Breast epithelium (tissue), 4 donors: ENCODE measurements around the gene CCDC144A. TPM values are rescaled to one million over a fixed set of nuclear protein-coding genes. Genes with fewer than 3 reads are reported as not detected.
"Not testable (repeated sequence)": the region's sequence is repeated elsewhere in the genome, so short reads cannot be mapped to it uniquely, and the experiment has no call there.

Experiments used
- DNase-seq, 2 donors: peaks; one replicate each; pipeline ENCODE4 v3.0.0-alpha.2; 2019; ENCODE audit warnings: low spot score in 2 of 2
- H3K27ac ChIP-seq, 2 donors: fragments of 200-600 bp; sonication (generic) in 1 of 2; one replicate each; pipeline ENCODE4 v1.5.1; 2016 to 2019; ENCODE audit warnings: mild to moderate bottlenecking in 1 of 2
- H3K27me3 ChIP-seq, 2 donors: fragments of 200-600 bp; sonication (generic) in 1 of 2; one replicate each; pipeline versions ENCODE4 v1.5.1 to v1.6.0; 2017 to 2019; ENCODE audit warnings: control low read depth in 1 of 2, mild to moderate bottlenecking in 1 of 2
- H3K36me3 ChIP-seq: fragments of 200-600 bp; one replicate; pipeline ENCODE4 v1.5.1; 2019
- H3K4me1 ChIP-seq, 2 donors: fragments of 200-600 bp; sonication (generic); one replicate each; pipeline ENCODE4 v1.5.1; 2016 to 2019; ENCODE audit warnings: control low read depth in 1 of 2
- H3K4me3 ChIP-seq, 3 donors: fragments of 200-600 bp; sonication (generic); 1 replicate in 2 of 3; 2 replicates in 1 of 3; pipeline ENCODE4 v1.5.1; 2016 to 2019; ENCODE audit warnings: mild to moderate bottlenecking in 3 of 3, moderate library complexity in 2 of 3
- H3K9me3 ChIP-seq, 2 donors: fragments of 200-600 bp; sonication (generic) in 1 of 2; one replicate each; pipeline ENCODE4 v1.5.1; 2016 to 2019; ENCODE audit warnings: control low read depth in 1 of 2
- POLR2A ChIP-seq: fragments of 450-650 bp; IDR thresholded peaks from one replicate; pipeline ENCODE4 v1.6.1; 2016; ENCODE audit warnings: antibody characterized with exemption, mild to moderate bottlenecking, moderate library complexity
- POLR2AphosphoS5 ChIP-seq, 3 donors: sonication (generic); formaldehyde crosslinking; IDR thresholded peaks; one replicate each; pipeline ENCODE4 v1.6.1; 2017; ENCODE audit warnings: antibody characterized with exemption in 3 of 3
- intact Hi-C: fragments of 100-400 bp; cut with DNase I; formaldehyde crosslinking; loops from one replicate; pipeline ENCODE4 v1.15.1; 2023; ENCODE audit warnings: low total_unique reads
- total RNA-seq, 3 donors: library from RNA; depleted of rRNA; stranded (reverse); fragments of >200 nt; gene quantifications; one replicate each; pipeline ENCODE4 v1.1.0, GENCODE V29; 2016
- TF ChIP-seq, protein P1 (sequence below), 3 donors: fragments of 450-650 bp; IDR thresholded peaks; one replicate each; pipeline ENCODE4 v1.5.1; 2016 to 2017; ENCODE audit warnings: antibody characterized with exemption in 3 of 3, mild to moderate bottlenecking in 3 of 3, moderate library complexity in 3 of 3

CCDC144A gene
- total RNA-seq, 3 donors from 2014 or later, result 1.8 to 20.6 (median 3.9) TPM

- intact Hi-C loops, result no loop called here
- no peak for DNase-seq
- TF ChIP-seq POLR2AphosphoS5 (IDR thresholded peaks at IDR 0.05) (no peak), POLR2A (no peak)
- TF ChIP-seq, protein P1, sequence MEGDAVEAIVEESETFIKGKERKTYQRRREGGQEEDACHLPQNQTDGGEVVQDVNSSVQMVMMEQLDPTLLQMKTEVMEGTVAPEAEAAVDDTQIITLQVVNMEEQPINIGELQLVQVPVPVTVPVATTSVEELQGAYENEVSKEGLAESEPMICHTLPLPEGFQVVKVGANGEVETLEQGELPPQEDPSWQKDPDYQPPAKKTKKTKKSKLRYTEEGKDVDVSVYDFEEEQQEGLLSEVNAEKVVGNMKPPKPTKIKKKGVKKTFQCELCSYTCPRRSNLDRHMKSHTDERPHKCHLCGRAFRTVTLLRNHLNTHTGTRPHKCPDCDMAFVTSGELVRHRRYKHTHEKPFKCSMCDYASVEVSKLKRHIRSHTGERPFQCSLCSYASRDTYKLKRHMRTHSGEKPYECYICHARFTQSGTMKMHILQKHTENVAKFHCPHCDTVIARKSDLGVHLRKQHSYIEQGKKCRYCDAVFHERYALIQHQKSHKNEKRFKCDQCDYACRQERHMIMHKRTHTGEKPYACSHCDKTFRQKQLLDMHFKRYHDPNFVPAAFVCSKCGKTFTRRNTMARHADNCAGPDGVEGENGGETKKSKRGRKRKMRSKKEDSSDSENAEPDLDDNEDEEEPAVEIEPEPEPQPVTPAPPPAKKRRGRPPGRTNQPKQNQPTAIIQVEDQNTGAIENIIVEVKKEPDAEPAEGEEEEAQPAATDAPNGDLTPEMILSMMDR (IDR thresholded peaks at IDR 0.05), result no peak
- H3K36me3 ChIP-seq, result no peaks in the 10 kb centered on the region
- H3K9me3 ChIP-seq, result no peaks in the 10 kb centered on the region
- H3K27me3 ChIP-seq, result no peaks in the 10 kb centered on the region
- no peaks in the 10 kb centered on the region for H3K4me1 ChIP-seq
- H3K4me3 ChIP-seq, result no peak overlapping the region
- no peak overlapping the region for H3K27ac ChIP-seq
These were observed 124.4 kb downstream of the CCDC144A start for GRCh38 chr17:16814439-16814838.

DNA sequence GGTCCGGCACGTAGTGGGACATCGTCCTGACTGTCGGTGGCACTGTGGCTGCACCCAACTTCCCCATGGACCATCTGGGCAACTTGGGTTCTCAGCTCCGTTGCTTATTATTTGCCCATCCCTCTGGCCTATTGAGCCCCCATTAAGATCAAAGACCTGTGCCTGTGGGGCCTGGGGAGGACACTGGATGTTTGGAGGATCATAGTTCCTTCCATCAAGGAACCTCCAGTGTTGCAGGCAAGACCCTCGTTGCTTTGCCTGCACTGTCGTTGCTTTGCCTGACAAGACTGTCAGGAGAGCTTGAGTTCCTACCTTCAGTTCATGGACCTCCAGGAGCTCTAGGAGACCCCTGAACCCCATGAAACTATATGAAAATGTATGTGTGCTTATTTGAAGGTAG, 127.2 kb downstream of the CCDC144A start:
- no peak overlapping the region for H3K27ac ChIP-seq
- H3K27me3 ChIP-seq, result no peaks in the 10 kb centered on the region
- no peaks in the 10 kb centered on the region for H3K4me1 ChIP-seq
- intact Hi-C loops, result no loop called here
- TF ChIP-seq, protein P1 (IDR thresholded peaks at IDR 0.05), result no peak
- TF ChIP-seq POLR2AphosphoS5 (IDR thresholded peaks at IDR 0.05), result no peak
- no peak for TF ChIP-seq POLR2A
- no peaks in the 10 kb centered on the region for H3K36me3 ChIP-seq
- H3K4me3 ChIP-seq, result no peak overlapping the region
- no peaks in the 10 kb centered on the region for H3K9me3 ChIP-seq
- no peak for DNase-seq

DNA sequence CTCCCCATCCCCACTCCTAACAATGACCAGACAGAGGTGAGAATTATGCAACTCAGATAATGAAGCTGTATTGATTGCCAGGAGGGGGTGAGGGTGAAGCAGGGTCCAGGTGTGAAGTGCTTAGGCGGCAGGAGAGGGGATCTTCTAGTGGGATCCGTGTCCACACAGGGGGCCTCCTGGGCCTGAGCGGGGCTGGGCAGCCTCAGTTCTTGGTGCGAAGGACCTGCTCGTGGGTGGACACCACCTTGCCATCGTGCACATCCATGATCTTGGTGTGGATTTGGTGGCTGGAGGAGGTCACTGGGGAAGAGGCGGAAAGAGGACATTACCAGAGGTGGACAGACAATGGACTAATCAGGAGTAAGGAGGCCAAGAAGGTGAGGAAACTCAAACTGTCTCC, 127.9 kb downstream of the CCDC144A start:
- DNase-seq, H3K27me3 ChIP-seq, H3K4me3 ChIP-seq, H3K4me1 ChIP-seq, H3K9me3 ChIP-seq, intact Hi-C loops, H3K27ac ChIP-seq, H3K36me3 ChIP-seq: not testable (repeated sequence)

GRCh38 chr17:16818340-16818739, 128.3 kb downstream of the CCDC144A start:
- TF ChIP-seq, protein P1 (IDR thresholded peaks at IDR 0.05), result no peak
- TF ChIP-seq POLR2A (no peak), POLR2AphosphoS5 (IDR thresholded peaks at IDR 0.05) (no peak)
- H3K36me3 ChIP-seq, result no peaks in the 10 kb centered on the region
- no peaks in the 10 kb centered on the region for H3K27me3 ChIP-seq
- no peak for DNase-seq
- no peak overlapping the region for H3K4me3 ChIP-seq
- intact Hi-C loops, result no loop called here
- no peaks in the 10 kb centered on the region for H3K4me1 ChIP-seq
- H3K9me3 ChIP-seq, result no peaks in the 10 kb centered on the region
- H3K27ac ChIP-seq, result no peak overlapping the region

DNA sequence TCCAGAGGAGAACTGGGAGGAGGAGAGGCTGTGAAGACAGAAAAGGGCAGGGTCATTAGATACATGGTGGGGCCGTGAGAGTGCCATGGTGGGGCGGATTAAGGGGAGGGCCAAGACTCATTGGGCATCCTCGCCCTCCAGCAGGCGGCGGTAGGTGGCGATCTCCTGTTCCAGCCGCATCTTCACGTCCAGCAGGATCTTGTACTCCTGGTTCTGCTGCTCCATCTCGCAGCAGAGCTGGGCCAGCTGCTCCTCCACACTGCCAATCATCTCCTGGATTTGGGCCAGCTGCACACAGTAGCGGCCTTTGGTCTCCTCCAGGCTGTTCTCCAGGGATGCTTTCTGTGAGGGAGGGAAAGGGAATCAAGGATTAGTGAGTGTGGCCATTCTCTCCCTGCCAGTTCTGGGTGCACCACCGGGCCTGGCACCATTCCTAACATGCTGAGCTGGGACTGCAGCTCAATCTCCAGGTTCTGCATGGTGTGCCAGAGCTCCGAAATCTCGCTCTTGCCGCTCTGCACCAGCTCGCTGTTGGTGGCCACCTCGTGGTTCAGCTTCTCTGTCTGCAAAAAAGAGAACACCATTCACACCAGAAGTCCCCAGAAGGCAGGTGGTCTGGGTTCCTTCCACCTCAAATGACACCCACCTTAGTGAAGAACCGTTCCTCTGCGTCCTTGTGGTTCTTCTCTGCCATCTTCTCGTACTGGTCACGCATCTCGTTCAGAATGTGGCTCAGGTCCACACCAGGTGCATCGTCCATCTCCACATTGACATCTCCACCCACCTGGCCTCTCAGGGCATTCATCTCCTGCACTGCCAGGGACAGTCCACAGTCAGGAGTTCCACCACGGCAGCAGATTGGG, 129.0 kb downstream of the CCDC144A start:
- Histone ChIP-seq H3K36me3 (no peaks in the 10 kb centered on the region), H3K4me1 (no peaks in the 10 kb centered on the region), H3K27me3 (no peaks in the 10 kb centered on the region), H3K4me3 (no peak overlapping the region), H3K9me3 (no peaks in the 10 kb centered on the region), H3K27ac (no peak overlapping the region)
- DNase-seq, result no peak
- intact Hi-C loops, result no loop called here
- TF ChIP-seq, protein P1 (IDR thresholded peaks at IDR 0.05), result no peak
- TF ChIP-seq POLR2AphosphoS5 (IDR thresholded peaks at IDR 0.05), result no peak
